Urothelium cell line (cell line): Measurements from ENCODE around the gene NACC2.

ENCODE experiments used
- DNase-seq: peaks from one replicate; pipeline ENCODE4 v3.0.0; 2011; ENCODE audit warnings: low spot score, mixed read lengths
- FAIRE-seq: peaks from 2 replicates; lab custom pipeline; 2011; peaks lifted over from hg19 to GRCh38; lab: Jason Lieb, UNC

NACC2 gene

DNA sequence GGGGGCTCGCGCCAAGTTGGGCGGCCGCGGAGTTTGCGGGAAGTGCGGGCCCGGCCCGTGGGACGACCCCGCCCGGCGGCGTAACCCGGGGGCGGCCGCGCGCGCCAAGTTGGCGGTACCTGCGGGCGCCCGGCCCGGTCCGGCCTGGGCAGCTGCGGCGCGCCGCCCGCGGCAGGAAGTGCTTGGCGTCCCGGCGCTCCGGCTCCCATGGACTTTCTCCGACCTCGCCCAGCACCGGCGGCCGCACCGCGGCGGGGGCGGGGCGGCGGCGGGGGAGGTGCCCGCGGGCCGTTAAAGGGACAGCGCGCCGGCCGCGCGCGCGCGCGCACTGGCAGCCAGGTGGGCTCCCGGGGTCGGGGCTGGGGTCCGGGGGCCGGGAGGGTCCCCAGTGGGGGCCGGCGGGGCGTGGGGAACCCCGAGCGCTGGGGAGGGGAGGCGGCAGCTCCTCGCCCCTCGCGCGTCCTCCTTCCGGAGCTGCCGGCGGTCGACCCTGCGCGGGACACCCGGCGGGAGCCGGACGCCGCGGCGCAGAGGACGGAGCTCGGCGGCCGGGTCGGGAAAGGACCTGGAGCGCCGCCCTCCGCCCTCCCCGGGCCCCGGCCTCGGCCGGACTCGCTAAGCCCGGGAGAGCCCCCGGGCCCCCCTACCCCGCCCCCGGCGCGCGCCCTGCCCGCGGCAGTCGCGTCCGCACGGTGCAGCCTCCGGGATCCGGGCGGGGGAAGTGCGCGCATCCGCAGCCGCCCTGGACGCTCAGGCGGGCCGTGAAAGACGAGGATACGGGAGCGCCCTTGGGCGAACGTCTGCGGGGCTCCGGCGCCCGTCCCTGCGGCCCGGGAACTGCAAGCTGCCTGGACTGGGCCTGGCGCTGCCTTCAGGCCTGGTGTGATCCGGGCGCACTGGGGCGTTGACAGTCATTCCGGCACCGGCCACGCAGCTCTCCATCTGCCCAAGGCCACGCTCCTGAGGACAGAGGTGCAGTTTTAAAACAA lies at the start of gene NACC2:
Gene NACC2 (minus strand): TSS at position 220 of the 989 bp plus-strand sequence. CDS start 44,768 bp downstream, outside the sequence.
- FAIRE-seq (no peak), DNase-seq (peak; percentile 77)

DNA sequence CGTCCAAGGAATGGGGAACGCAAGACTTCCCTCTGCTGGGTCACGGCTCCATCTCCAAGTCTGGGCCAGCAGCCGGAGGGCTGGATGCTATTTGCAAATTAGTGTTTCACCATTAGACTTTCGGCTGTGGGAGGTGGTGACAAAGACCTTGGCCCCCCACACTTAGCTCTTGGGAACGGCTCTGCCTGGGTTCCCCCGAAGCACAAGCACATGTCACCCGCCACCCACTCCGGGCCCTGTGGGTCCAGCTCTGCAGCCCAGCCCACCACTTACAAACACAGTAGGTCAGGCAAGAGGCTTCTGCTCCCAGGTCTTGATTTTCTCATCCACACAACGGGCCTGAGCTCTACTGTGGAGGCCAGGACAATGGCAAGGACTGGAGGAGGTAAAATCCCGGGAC lies 49.4 kb upstream of the NACC2 start:
- no peak for FAIRE-seq
- no peak for DNase-seq

- FAIRE-seq: no peak
- no peak for DNase-seq
Measured at GRCh38 chr9:136143215-136144001, 48.3 kb upstream of the NACC2 start.

- FAIRE-seq (no peak), DNase-seq (no peak)
Measured at GRCh38 chr9:136142859-136143214, 47.7 kb upstream of the NACC2 start.

GRCh38 chr9:136142414-136142796 lies 47.3 kb upstream of the NACC2 start:
- no peak for DNase-seq
- FAIRE-seq: no peak

DNA sequence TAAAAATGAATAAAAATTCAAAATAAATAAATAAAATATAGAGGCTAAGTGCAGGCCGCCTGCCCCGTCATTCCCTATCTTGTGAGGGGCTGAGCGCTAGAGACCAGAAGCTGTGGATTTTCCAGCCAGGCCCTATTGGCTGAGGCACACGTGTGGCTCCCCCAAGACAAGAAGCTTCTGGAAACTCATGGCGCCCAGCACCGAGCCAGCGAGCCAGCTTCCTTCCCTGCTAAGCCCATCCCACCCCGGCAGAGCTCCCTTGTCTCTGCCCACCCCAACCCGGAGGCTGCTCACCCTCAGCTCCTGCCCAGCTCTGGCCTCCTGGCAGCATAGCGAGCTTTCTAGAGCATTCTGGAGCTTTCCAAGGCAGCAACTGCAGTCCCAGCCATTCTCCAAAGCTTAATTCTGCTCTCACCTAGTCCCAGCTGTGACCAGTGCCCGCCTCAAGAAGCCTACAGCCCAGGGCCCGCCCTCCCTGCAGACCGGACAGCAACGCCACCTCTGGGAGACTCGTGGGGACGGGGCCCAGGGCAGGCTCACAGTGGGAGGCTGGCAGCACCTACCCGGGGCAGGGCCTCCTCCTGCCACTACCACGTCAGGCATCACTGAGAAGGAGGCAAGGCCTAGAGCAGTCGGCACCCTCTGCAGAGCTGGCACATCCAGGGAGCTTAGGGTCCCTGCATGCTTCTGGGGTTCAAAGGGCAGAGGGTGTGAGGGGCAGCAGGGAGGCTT lies 46.8 kb upstream of the NACC2 start:
- no peak for DNase-seq
- FAIRE-seq: no peak

- no peak for FAIRE-seq
- DNase-seq: no peak
Measured at GRCh38 chr9:136140966-136141365, 45.9 kb upstream of the NACC2 start.

DNA sequence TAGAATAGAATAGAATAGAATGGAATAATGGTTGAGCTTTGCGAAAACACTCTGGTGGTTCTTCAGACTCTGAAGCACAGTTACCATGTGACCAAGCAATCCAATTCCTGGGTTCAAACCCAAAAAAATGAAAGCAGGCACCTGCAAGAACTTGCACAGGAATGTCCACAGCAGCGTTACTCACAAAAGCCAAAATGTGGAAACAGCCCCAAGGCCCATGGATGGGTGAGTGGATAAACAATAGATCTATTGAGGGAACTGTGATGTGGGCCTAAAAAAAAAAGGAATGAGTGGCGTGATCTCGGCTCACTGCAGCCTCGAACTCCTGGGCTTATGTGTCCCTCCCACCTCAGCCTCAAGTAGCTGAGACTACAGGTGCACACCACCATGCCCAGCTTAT lies 45.0 kb upstream of the NACC2 start:
- DNase-seq (no peak), FAIRE-seq (no peak)

DNA sequence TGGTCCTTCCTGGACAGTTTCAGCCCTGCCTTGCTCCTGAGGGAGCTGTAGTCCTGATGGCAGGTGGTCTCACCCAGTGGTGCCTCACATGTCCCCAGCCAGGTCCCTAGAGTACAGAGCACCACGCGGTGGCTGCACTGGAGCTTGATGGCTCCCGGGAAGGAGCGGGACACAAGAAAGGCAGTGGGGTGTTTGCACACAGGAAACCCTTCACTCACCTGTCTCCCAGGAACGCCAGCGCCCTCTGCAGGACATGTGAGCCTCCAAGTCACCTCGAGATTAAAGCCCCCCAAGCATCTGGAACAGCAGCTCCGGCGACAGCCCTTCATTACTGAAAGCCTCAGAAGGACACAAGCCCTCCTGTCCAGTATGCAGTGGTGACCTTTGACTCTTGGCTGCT lies 43.5 kb upstream of the NACC2 start:
- no peak for FAIRE-seq
- no peak for DNase-seq

DNA sequence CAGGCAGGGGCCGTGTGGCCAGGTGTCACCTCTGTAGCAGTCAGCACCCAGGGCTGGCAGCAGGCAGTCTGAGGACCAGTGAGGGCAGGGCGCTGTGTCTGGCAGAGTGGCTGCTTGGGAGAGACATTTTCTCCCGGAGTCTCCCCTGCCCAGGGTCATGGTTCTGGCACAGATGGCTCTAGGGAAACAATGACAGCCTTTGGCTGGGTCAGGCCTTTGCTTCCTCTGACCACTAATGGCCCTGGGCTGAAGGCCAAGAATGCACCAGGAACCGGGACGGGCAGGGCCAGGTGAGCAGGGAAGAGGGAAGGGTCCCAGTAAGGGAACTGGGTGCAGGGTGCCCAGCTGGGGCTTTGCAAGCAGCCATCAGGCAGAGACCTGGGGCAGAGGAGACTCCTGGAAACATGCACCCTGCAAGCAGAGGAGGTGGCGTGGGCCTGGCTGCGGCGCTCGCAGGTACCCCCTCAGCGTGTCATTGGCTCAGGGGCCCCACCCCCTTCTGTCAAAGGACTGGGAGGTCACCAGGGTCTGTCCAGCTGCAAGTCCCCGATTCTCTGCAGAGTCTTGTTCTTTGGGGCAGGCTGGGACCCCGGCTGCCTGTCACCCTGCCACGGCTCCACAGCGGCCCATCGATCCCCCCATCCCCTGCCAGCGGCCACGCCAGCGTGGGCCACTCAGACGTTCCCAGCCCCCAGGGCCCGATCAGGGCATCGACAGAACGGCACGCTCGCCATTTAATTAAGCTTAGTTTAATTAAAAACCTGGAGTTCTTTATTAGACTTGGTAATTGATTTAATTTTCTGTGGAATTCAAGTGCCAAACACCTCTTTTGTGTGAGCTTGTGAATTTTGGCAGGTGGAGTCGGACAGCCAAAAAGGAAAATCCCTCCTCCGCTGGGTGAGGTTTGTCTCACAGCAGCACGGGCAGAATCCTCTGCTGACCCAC lies 42.5 kb upstream of the NACC2 start:
- no peak for FAIRE-seq
- no peak for DNase-seq

DNA sequence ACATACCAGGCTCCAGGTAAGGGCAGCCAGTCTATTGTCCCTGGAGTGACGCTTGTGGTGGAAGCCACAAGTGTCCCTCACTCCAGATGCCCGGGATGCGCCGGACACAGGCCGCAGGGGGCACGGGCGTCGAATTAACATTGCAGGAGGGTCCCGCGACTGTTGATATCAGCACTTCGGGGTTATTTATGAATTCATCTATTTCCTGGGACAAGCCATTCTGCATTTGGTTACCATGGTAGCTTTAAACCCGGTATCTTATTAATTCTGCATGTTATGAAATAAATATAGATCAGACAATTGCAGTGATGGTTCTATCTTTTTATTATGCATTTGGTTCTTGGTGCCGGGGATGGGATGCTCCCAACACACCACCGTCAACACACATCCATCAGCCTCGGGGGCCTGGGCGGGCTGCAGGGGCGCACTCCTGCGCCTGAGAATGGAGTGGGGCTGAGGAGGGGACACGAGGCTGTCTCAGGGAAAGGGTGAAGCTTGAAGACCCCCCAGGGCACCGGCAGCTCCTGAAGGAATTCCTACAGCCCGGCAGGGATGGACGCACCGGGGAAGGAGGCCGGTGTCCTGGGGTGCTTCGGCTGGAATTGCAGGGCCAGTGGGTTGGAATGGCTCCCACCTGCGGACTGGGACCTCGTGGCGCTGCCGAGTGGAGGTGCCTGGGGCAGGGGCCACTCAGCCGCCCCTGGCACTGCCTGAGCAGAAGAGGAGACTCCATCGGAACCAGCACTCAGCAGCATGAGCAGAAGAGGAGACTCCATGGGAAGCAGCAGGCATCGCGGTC lies 41.2 kb upstream of the NACC2 start:
- FAIRE-seq (no peak), DNase-seq (no peak)

- DNase-seq: no peak
Measured at GRCh38 chr9:136135326-136136126, 40.4 kb upstream of the NACC2 start.

GRCh38 chr9:136133959-136134484 lies 38.9 kb upstream of the NACC2 start:
- FAIRE-seq (no peak), DNase-seq (no peak)

More at GRCh38 chr9:136135326-136136126, 40.4 kb upstream of the NACC2 start:
- FAIRE-seq: no peak

- FAIRE-seq (no peak), DNase-seq (peak; percentile 69)
Measured at GRCh38 chr9:136133191-136133958, 38.3 kb upstream of the NACC2 start.

DNA sequence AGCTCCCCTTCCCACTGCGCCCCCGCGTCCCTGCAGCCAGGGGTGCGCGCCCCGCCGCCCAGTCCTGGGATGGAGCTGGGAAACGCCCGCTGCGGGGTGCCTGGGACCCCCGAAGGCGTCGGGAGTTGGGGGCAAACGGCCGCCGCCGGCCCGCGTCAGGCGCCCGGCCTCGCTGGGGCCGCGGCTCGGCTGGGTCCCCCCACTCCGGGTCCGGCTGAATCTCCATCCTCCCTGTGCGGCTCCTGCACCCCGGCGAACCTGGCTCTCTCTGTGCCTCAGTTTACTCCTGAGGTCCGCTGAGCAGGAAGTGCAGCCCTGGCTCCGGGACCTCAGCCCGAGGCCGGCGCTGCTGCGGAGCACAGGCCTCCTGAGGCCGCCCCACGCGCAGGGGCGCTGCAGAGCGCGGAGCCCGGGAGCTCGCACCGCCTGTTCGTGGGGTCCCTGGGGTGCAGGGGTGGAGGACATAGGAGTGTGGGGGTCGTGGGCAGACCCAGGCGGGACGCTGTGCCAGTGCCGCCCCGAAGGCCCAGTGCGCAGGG lies 37.5 kb upstream of the NACC2 start:
- FAIRE-seq (no peak), DNase-seq (no peak)

- peak; percentile 77 for FAIRE-seq
- DNase-seq: no peak
Measured at GRCh38 chr9:136131629-136132511, 36.8 kb upstream of the NACC2 start.
